HCT116 (cell line): Measurements from ENCODE around the gene CUX1.

ENCODE experiments used
- EZH2phosphoT487 ChIP-seq: fragments of 200-600 bp; IDR thresholded peaks from 2 replicates; pipeline ENCODE4 v1.6.1; 2018; ENCODE audit warnings: antibody characterized with exemption, borderline replicate concordance
- FOSL1 ChIP-seq: IDR thresholded peaks from 2 replicates; pipeline ENCODE4 v1.6.1; 2012; ENCODE audit warnings: low read depth
- POLR2AphosphoS5 ChIP-seq: IDR thresholded peaks from 2 replicates; pipeline ENCODE4 v1.6.1; 2011; ENCODE audit warnings: mild to moderate bottlenecking, low read depth, low read length, moderate library complexity
- YY1 ChIP-seq: IDR thresholded peaks from 2 replicates; pipeline ENCODE4 v1.6.1; 2011; ENCODE audit warnings: low read length, low read depth, moderate library complexity, mild to moderate bottlenecking; ENCODE audit not compliant: insufficient replicate concordance; ENCODE audit errors: extremely low read depth

DNA sequence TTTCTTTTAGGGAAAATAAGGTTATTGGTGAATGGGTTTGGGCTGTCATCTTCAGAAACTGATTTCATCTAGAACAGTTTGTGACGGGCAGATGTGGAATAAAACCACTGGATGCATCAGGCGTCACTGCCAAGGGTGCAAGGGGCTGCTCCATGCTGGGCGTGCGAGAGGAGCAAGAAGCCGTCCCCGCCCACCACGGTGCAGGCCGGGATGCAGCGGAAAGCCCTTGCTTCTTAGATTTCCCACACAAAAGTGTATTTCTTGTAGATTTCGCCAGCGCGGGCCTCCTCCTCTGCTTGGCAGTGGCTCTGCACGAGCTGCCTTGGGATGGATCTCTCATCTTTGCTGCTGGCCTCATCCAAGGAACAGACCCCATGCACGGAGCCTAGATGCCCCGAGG, 189.3 kb downstream of the CUX1 start:
- TF ChIP-seq EZH2phosphoT487, result no peak
- no peak for TF ChIP-seq YY1
- no peak for TF ChIP-seq POLR2AphosphoS5
- no peak for TF ChIP-seq FOSL1
